ENCODE results near the gene ANKRD29. TPM values are rescaled to one million over a fixed set of nuclear protein-coding genes. Genes with fewer than 3 reads are reported as not detected.
"Not testable (repeated sequence)": the region's sequence is repeated elsewhere in the genome, so short reads cannot be mapped to it uniquely, and the experiment has no call there.

ANKRD29 gene
- polyA plus RNA-seq, 3 donors from 2014 or later: 0.59 TPM; not detected in 2

GRCh38 chr18:23585007-23585871 lies 77.5 kb downstream of the ANKRD29 start:
- DNase-seq: peak; percentile 39 to 44 (median 41)
- Mint-ChIP-seq H3K4me3 (peak overlapping the region; percentile 94 to 100 (median 96)), H3K36me3 (peaks cover 4 to 7% (median 6%) of the 10 kb centered on the region in 3 donors), H3K4me1 (peaks cover 59 to 61% of the 10 kb centered on the region in 2 donors), H3K27ac (peak overlapping the region; percentile 94 to 98 (median 96)), H3K9me3 (no peaks in the 10 kb centered on the region), H3K27me3 (ENCODE audit: low read depth in 3 of 3) (peaks cover 5 to 21% (median 19%) of the 10 kb centered on the region in 3 donors)

DNA sequence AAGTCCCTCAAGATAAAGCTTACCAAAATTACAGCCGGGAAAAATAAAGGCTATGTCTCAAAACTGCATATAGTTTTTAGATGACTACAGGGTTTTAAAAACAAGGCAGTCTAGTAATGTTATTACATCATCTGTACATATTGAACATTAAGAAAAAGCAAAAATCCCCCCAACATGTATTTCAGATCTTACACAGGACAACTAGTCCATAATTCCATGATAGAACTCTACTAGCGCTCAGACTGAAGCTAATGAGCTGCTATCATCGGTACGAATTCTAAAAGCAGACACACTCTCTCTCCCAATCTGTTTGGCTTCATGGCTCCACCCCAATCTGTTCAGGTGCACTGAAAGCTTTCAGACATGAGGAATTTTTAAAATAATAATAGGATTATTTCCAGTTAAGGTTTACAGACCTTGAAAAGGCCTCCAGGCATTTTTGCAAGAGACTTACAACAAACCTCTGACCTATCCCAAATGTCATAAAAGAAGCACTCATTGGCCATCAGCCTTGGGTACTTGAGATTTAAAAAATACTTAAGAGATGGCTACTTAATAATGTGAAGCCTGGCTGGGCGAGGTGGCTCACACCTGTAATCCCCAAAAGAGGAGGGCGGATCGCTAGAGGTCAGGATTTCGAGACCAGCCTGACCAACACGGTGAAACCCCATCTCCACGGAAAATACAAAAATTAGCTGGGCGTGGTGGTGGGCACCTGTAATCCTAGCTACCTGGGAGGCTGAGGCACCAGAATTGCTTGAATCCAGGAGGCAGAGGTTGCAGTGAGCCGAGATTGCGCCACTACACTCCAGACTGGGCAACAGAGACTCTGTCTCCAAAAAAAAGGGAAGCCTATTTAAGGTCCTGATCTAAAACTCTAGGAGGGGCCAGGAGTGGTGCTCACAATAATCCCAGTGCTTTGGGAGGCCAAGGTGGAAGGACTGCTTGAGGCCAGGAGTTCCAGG lies 78.4 kb downstream of the ANKRD29 start:
- Mint-ChIP-seq H3K4me3 (peak overlapping the region; percentile 94 to 100 (median 96)), H3K9me3 (no peaks in the 10 kb centered on the region), H3K27me3 (ENCODE audit: low read depth in 3 of 3) (peaks cover 5 to 21% (median 19%) of the 10 kb centered on the region in 3 donors), H3K36me3 (peaks cover 4 to 8% (median 7%) of the 10 kb centered on the region in 3 donors), H3K27ac (peak overlapping the region; percentile 82 to 98 (median 94)), H3K4me1 (peaks cover 68 to 71% of the 10 kb centered on the region in 2 donors)
- no peak for DNase-seq

- Mint-ChIP-seq H3K9me3 (no peaks in the 10 kb centered on the region), H3K36me3 (peaks cover 9 to 18% (median 17%) of the 10 kb centered on the region in 3 donors), H3K4me3 (peak overlapping the region; percentile 94 to 100 (median 96)), H3K4me1 (peaks cover 78 to 81% of the 10 kb centered on the region in 2 donors), H3K27me3 (ENCODE audit: low read depth in 3 of 3) (peaks cover 5 to 23% (median 21%) of the 10 kb centered on the region in 3 donors), H3K27ac (peak overlapping the region; percentile 82 to 98 (median 94))
- no peak for DNase-seq
Observed at GRCh38 chr18:23583071-23583865, 79.4 kb downstream of the ANKRD29 start.

GRCh38 chr18:23580677-23581367 lies 81.9 kb downstream of the ANKRD29 start:
- Mint-ChIP-seq H3K4me3 (peak overlapping the region in 4 of 5 donors; percentile 12 to 82 (median 53)), H3K36me3 (peaks cover 14 to 24% (median 22%) of the 10 kb centered on the region in 3 donors), H3K27ac (peak overlapping the region; percentile 34 to 95 (median 88)), H3K27me3 (ENCODE audit: low read depth in 3 of 3) (peaks cover 0 to 13% (median 8%) of the 10 kb centered on the region in 3 donors), H3K4me1 (peaks cover 86 to 87% of the 10 kb centered on the region in 2 donors), H3K9me3 (no peaks in the 10 kb centered on the region)
- DNase-seq: no peak

GRCh38 chr18:23578891-23579653 lies 83.6 kb downstream of the ANKRD29 start:
- Mint-ChIP-seq H3K27me3 (ENCODE audit: low read depth in 3 of 3) (peaks cover 0 to 14% (median 7%) of the 10 kb centered on the region in 3 donors), H3K36me3 (peaks cover 13 to 28% (median 24%) of the 10 kb centered on the region in 3 donors), H3K27ac (peak overlapping the region; percentile 88 to 96 (median 91)), H3K4me1 (peaks cover 87 to 88% of the 10 kb centered on the region in 2 donors), H3K9me3 (no peaks in the 10 kb centered on the region), H3K4me3 (peak overlapping the region; percentile 68 to 91 (median 79))
- no peak for DNase-seq

DNA sequence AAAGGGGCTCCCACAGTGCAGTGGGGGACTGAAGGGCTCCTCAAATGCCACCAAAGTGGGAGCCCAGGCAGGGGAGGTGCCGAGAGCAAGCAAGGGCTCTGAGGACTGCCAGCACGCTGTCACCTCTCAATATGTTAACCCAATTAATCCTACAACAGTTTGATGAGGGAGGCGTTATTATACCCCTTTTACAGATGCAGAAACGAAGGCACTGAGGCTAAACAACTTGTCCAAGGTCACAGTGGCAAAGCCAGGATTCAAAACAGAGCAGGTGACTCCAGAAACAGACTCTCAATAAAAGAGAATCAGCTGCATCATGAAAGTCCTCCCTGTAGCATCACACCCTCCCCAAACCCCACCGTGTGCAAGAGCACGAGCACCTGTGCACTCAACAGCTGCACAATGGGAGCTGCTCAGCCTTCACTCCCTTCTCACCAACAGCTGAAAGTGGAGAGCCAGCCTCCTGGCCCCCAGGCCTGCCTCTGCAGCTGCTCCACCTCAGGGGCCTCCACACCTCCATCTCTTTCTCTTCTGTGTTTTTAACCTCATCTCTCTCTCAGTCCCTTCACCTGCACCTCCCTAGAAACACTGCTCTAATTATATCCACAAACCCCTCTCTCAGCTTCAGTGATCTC lies 84.5 kb downstream of the ANKRD29 start:
- Mint-ChIP-seq H3K27ac (peak overlapping the region; percentile 88 to 96 (median 91)), H3K4me3 (peak overlapping the region; percentile 68 to 91 (median 79)), H3K27me3 (ENCODE audit: low read depth in 3 of 3) (peaks cover 0 to 18% (median 7%) of the 10 kb centered on the region in 3 donors), H3K36me3 (peaks cover 13 to 29% (median 24%) of the 10 kb centered on the region in 3 donors), H3K9me3 (no peaks in the 10 kb centered on the region), H3K4me1 (peaks cover 87 to 88% of the 10 kb centered on the region in 2 donors)
- no peak for DNase-seq

- H3K27ac Mint-ChIP-seq: peak overlapping the region in 2 of 6 donors; percentile 91 to 98
- H3K36me3 Mint-ChIP-seq: peaks cover 13 to 29% (median 24%) of the 10 kb centered on the region in 3 donors
- DNase-seq: not testable (repeated sequence)
Observed at GRCh38 chr18:23577521-23577920, 85.2 kb downstream of the ANKRD29 start.

GRCh38 chr18:23575309-23575651 lies 87.4 kb downstream of the ANKRD29 start:
- Mint-ChIP-seq H3K4me3 (peak overlapping the region; percentile 61 to 79 (median 71)), H3K9me3 (no peaks in the 10 kb centered on the region), H3K36me3 (peaks cover 20 to 30% (median 24%) of the 10 kb centered on the region in 3 donors), H3K27me3 (ENCODE audit: low read depth in 3 of 3) (peaks cover 2 to 29% (median 16%) of the 10 kb centered on the region in 3 donors), H3K27ac (peak overlapping the region; percentile 82 to 98 (median 92)), H3K4me1 (peaks cover 84 to 86% of the 10 kb centered on the region in 2 donors)
- DNase-seq: no peak

More at GRCh38 chr18:23577521-23577920, 85.2 kb downstream of the ANKRD29 start:
- Mint-ChIP-seq H3K27me3 (ENCODE audit: low read depth in 3 of 3) (peaks cover 0 to 18% (median 7%) of the 10 kb centered on the region in 3 donors), H3K4me1 (peaks cover 87 to 90% of the 10 kb centered on the region in 2 donors), H3K4me3 (peak overlapping the region in 1 of 5 donors; percentile 62)
- H3K9me3 Mint-ChIP-seq: not testable (repeated sequence)

GRCh38 chr18:23574611-23575308 lies 88.0 kb downstream of the ANKRD29 start:
- Mint-ChIP-seq H3K9me3 (no peaks in the 10 kb centered on the region), H3K27me3 (ENCODE audit: low read depth in 3 of 3) (peaks cover 2 to 29% (median 16%) of the 10 kb centered on the region in 3 donors), H3K4me1 (peaks cover 84 to 86% of the 10 kb centered on the region in 2 donors), H3K27ac (peak overlapping the region; percentile 82 to 98 (median 92)), H3K4me3 (peak overlapping the region; percentile 61 to 79 (median 71)), H3K36me3 (peaks cover 20 to 34% (median 28%) of the 10 kb centered on the region in 3 donors)
- DNase-seq: no peak

DNA sequence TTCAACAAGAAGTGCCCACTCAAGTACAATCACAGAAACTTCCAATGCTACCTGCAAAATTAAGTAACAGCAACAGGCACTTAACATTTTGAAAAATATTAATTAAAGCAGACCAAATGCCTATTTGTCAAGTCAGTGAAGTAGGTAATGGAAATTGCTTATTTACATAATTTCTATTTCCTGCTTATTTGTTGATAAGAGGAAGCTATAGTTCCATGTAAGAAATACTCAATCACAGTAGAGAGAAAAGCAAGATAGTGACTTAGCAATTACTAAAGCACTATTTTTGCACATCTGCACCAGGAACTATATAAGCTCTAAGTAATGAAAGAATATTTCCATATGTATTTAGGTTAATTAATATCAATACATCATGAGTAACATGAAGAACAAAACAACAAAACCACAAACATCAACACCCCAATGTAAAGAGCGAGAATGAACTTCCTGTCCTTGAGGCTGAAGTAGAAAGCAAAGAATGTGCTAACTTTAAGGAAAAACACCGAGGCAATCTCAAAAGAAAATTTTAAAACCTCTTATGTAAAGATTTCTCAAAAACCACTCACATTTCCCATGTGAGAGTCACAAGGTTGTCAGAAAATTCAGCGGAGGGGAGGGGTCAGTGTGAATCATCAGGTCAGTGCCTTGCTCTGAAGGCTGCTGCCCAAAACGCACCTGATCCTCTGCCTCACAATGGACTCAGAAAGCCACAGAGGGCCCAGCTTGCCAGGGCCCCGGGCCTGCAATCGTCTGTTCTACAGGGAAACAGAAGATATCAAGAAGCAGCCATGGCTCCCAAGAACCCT lies 88.9 kb downstream of the ANKRD29 start:
- DNase-seq: peak; percentile 68 to 79 (median 72)
- Mint-ChIP-seq H3K27ac (peak overlapping the region; percentile 82 to 98 (median 92)), H3K4me1 (peaks cover 84 to 86% of the 10 kb centered on the region in 2 donors), H3K36me3 (peaks cover 28 to 34% (median 29%) of the 10 kb centered on the region in 3 donors), H3K4me3 (peak overlapping the region; percentile 61 to 79 (median 71)), H3K9me3 (no peaks in the 10 kb centered on the region), H3K27me3 (ENCODE audit: low read depth in 3 of 3) (peaks cover 2 to 27% (median 14%) of the 10 kb centered on the region in 3 donors)
